Neural cell (in vitro differentiated cells): Measurements from ENCODE around the gene UBAC2.

Experiments used
- CTCF ChIP-seq: fragments of 450-650 bp; IDR thresholded peaks from 2 replicates; pipeline ENCODE4 v1.5.1; 2014; ENCODE audit warnings: antibody characterized with exemption, mild to moderate bottlenecking, moderate library complexity; ENCODE audit not compliant: poor library complexity, severe bottlenecking
- EP300 ChIP-seq: fragments of 450-650 bp; conservative IDR thresholded peaks from 2 replicates; pipeline ENCODE4 v1.6.1; 2014; ENCODE audit warnings: antibody characterized with exemption, mild to moderate bottlenecking, moderate library complexity; ENCODE audit not compliant: poor library complexity, severe bottlenecking
- EZH2 ChIP-seq: fragments of 200-600, 300-800 bp; shearing (Covaris generic), sonication (generic); IDR thresholded peaks from 2 replicates; pipeline ENCODE4 v1.6.1; 2014; ENCODE audit warnings: antibody characterized with exemption, low read length, borderline replicate concordance, mild to moderate bottlenecking; ENCODE audit not compliant: insufficient read depth, poor library complexity, severe bottlenecking
- MXI1 ChIP-seq: fragments of 450-650 bp; conservative IDR thresholded peaks from 2 replicates; pipeline ENCODE4 v1.6.1; 2014; ENCODE audit warnings: antibody characterized with exemption, mild to moderate bottlenecking; ENCODE audit not compliant: poor library complexity, severe bottlenecking
- POLR2AphosphoS5 ChIP-seq: IDR thresholded peaks from 2 replicates; pipeline ENCODE4 v1.6.1; 2012
- RAD21 ChIP-seq: fragments of 450-650 bp; conservative IDR thresholded peaks from 2 replicates; pipeline ENCODE4 v1.6.1; 2014; ENCODE audit warnings: antibody characterized with exemption, mild to moderate bottlenecking, moderate library complexity
- REST ChIP-seq: IDR thresholded peaks from 2 replicates; pipeline ENCODE4 v1.6.1; 2012; ENCODE audit warnings: borderline replicate concordance
- SMC3 ChIP-seq: fragments of 450-650 bp; conservative IDR thresholded peaks from 2 replicates; pipeline ENCODE4 v1.6.1; 2014; ENCODE audit warnings: antibody characterized with exemption, mild to moderate bottlenecking, moderate library complexity; ENCODE audit not compliant: poor library complexity
- TAF1 ChIP-seq: IDR thresholded peaks from 2 replicates; pipeline ENCODE4 v1.6.1; 2012; ENCODE audit warnings: low read depth

DNA sequence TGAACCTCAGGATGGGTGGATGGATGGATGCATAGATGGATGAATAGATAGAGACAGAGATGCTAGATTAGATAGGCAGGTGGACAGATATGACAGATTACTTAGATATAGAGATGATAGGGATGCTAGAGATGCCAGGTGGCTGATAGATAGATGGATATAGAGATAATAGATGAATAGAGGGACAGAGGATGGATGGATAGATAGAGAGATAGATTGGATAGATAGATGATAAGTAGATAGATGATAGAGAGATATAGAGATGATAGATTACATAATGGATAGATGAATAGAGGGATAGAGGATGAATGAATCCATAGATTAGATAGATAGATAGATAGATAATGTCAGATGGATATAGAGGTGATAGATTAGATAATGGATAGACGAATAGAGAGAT, 212.2 kb downstream of the UBAC2 start:
- TF ChIP-seq CTCF (no peak), EP300 (no peak), RAD21 (no peak), POLR2AphosphoS5 (no peak), EZH2 (no peak), REST (no peak), TAF1 (no peak), SMC3 (no peak), MXI1 (no peak)
